Measurements from ENCODE around the gene BIRC7. TPM values are rescaled to one million over a fixed set of nuclear protein-coding genes. Genes with fewer than 3 reads are reported as not detected.
A peak's percentile ranks its signal among the peaks of the same experiment; 100 is the strongest.

The BIRC7 gene
- total RNA-seq, 2 experiments from 2014 or later, result not detected

DNA sequence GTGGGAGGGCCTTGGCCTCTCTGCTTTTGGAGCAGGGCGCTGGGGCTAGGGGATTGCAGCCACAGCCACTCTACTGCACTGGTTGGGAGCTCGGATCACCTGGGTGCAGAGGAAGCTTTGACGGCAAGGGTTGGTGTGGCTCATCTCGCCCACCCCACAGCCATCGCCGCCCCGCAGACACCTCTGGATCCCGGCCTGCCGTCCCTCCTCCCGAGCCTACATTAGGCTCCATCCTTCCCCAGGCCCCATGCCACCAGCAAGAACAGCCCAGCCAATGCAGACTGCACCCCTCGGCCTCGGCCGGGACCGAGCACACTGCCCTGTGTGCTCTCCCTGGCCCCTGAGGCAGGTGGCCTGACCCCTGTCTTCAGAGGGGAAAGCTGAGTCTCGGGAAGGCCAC is 24.8 kb downstream of the BIRC7 start:
- POLR2A ChIA-PET, result no interaction called here
- no peak for DNase-seq
- Mint-ChIP-seq H3K36me3 (ENCODE audit: low read depth) (no peaks in the 10 kb centered on the region), H3K4me3 (no peak overlapping the region), H3K4me1 (peaks cover 2% of the 10 kb centered on the region), H3K9me3 (no peaks in the 10 kb centered on the region), H3K27me3 (peaks cover 14% of the 10 kb centered on the region), H3K27ac (no peak overlapping the region)
- CTCF ChIA-PET, result no interaction called here

DNA sequence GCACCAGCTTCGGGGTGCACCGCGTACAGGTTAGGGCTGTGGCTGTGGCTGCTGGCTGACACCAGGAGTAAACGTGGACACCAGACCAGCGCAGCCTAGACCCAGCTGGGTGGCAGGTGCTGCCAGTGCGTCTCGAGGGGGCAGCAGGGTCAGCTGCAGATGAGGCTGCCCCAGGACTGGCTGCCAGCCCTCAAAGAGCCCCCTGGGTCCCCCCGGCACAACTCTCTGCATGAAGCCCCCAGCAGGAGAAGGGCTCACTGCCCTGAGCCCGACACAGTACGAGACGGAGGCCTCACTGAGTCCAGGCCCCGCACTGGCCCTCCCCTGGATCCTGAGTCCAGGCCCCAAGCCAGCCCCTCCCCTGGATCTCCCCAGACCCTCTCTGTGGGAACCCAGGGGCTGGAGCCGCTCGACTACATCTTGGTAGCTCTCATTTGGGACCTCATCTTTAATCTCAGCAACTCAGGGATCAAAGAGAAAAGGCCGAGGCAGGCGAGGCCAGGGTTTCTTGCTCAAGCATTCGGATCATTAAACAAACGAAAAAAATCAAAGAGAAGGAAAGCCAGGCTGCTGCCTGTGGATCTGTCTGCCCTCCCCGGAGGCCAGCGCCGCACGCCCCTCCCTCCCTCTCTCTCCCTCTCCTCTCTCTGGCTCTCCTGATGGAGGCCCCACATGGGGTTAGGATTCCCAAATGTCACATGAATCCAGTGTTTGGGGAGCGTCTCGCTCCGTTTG is 25.5 kb downstream of the BIRC7 start:
- no peak overlapping the region for H3K27ac Mint-ChIP-seq
- no peak overlapping the region for H3K4me3 Mint-ChIP-seq
- CTCF ChIA-PET, result no interaction called here
- DNase-seq, result no peak
- POLR2A ChIA-PET, result no interaction called here
- peaks cover 9% of the 10 kb centered on the region for H3K27me3 Mint-ChIP-seq
- peaks cover 2% of the 10 kb centered on the region for H3K4me1 Mint-ChIP-seq
- H3K36me3 Mint-ChIP-seq (ENCODE audit: low read depth), result no peaks in the 10 kb centered on the region
- no peaks in the 10 kb centered on the region for H3K9me3 Mint-ChIP-seq

DNA sequence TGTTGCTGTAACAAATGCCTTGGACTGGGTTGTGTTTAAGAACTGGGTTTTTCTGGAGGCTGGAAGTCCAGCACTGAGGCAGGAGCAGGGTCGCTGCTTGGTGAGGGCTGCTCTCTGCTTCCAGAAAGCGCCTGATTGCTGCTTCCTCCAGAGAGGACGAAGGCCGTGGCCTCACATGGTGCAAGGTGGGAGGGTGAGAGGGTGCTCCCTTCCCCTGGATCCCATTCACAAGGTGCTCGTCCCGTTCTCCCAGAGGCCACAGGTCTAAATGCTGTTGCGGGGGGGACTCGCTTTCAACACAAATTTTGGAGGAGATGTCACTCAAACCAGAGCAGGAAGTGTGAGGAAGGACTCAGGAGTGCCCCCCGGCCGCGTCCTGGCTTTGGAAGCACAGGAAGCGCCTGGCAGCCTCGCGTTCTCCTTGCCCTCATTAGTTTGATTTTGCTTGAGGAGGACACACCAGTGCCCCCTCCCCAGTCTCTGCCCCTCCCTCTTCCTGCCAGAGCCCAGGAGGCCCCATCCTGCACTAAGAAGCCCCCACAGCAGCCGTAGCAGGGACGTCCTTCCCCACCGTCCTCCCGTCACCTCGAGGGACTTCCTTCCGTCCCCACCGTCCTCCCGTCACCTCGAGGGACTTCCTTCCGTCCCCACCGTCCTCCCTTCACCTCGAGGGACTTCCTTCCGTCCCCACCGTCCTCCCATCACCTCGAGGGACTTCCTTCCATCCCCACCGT is 26.3 kb downstream of the BIRC7 start:
- peaks cover 4% of the 10 kb centered on the region for H3K27me3 Mint-ChIP-seq
- no peak overlapping the region for H3K4me3 Mint-ChIP-seq
- peaks cover 2% of the 10 kb centered on the region for H3K4me1 Mint-ChIP-seq
- no peaks in the 10 kb centered on the region for H3K36me3 Mint-ChIP-seq (ENCODE audit: low read depth)
- POLR2A ChIA-PET, result no interaction called here
- H3K9me3 Mint-ChIP-seq, result no peaks in the 10 kb centered on the region
- CTCF ChIA-PET, result no interaction called here
- H3K27ac Mint-ChIP-seq, result no peak overlapping the region
- DNase-seq, result no peak

DNA sequence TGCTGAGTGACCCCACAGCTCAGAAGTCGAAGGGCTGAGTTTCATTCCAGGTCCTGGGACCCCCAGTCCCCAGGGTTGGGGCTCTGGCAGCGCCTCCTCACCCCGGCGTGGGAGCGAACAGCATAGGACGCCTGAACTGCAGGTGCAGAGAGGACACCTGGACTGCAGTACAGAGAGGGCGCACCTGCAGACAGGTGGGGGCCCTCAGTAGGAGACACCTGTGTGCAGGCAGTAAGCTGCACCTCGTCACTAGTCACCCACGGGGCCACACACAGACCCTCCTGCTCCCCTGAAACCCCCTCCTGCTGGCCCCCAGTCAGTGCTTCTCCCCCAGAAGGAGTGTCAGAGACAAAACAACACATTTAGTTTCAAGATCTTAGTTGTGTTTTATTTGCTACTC is 27.1 kb downstream of the BIRC7 start:
- Mint-ChIP-seq H3K9me3 (no peaks in the 10 kb centered on the region), H3K4me3 (no peak overlapping the region), H3K4me1 (peaks cover 2% of the 10 kb centered on the region), H3K36me3 (ENCODE audit: low read depth) (no peaks in the 10 kb centered on the region), H3K27me3 (peaks cover 2% of the 10 kb centered on the region), H3K27ac (no peak overlapping the region)
- CTCF ChIA-PET, result no interaction called here
- no peak for DNase-seq
- POLR2A ChIA-PET, result no interaction called here

DNA sequence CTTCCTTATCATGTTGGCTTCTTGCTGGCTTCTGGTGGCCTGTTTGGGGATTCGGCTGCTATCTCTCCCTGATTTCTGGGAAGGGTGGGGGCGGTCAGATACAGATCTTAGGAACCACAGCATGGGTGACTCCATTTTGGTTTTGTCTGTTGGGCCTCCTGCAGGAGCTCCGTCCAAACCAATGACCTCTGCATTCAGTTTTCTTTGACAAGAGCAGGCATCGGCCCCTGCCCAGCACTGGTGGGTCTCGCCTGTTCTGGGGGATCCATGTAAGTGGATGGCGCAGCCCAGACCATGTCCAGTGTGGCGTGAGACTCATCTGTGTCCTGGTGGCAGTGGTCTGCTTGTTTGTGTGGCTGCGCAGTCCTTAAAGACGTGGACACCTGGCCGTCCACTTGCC is 28.3 kb downstream of the BIRC7 start:
- CTCF ChIA-PET, result no interaction called here
- H3K36me3 Mint-ChIP-seq (ENCODE audit: low read depth), result no peaks in the 10 kb centered on the region
- H3K27me3 Mint-ChIP-seq, result peaks cover 2% of the 10 kb centered on the region
- POLR2A ChIA-PET, result no interaction called here
- peaks cover 2% of the 10 kb centered on the region for H3K4me1 Mint-ChIP-seq
- H3K27ac Mint-ChIP-seq, result no peak overlapping the region
- no peak for DNase-seq
- no peaks in the 10 kb centered on the region for H3K9me3 Mint-ChIP-seq
- H3K4me3 Mint-ChIP-seq, result no peak overlapping the region

DNA sequence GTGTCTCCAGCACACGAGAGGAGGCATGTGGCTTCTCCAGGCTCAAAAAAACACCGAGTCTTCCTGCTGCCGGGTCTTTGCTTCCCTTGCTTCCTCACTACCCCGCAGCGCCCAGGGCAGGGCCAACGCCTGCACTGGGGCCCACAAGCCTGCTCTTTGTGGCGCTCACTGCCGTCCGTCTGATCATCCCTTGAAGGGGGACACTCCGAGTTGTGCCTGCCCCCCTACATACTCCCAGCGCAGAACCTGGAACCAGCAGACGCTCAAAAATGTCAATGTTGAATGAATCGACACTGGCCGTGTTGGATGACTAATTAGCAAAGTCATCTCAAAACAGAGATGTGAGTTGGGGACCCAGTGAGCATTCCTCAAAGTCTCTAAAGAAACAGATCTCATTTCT is 28.8 kb downstream of the BIRC7 start:
- Mint-ChIP-seq H3K9me3 (no peaks in the 10 kb centered on the region), H3K4me3 (no peak overlapping the region), H3K27ac (no peak overlapping the region), H3K27me3 (peaks cover 2% of the 10 kb centered on the region), H3K36me3 (ENCODE audit: low read depth) (no peaks in the 10 kb centered on the region), H3K4me1 (peaks cover 2% of the 10 kb centered on the region)
- ChIA-PET POLR2A (no interaction called here), CTCF (no interaction called here)
- no peak for DNase-seq

DNA sequence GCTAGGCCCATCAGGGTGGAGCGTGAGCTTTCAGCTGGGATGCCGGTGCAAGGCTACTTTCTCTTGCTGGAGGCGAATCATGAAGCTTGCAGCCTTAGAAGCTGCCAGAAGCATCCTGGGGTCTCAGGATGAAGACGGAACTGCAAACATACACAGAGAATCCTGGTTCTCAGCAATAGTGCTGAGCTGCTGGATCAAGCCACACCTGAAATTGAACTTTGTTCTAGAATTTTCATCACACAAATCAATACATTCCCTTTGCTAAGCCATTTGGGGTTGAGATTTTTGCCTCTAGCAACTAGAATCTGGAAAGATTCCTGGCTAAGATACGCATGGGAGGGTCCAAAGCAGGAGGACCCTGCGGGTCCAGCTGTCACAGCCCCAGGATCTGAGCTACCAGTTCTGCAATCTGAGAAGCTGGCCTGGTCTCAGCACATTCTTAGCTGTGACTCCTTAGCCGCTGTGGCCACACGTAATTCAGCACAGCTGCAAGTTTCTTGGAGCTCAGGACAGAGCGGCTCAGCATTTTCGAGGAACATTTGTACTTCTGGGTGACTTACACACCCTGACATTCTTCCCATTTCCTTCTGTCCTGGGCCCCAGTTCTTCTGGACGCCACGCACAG is 30.3 kb downstream of the BIRC7 start:
- Mint-ChIP-seq H3K4me1 (peaks cover 2% of the 10 kb centered on the region), H3K9me3 (no peaks in the 10 kb centered on the region), H3K36me3 (ENCODE audit: low read depth) (no peaks in the 10 kb centered on the region), H3K27me3 (peaks cover 2% of the 10 kb centered on the region), H3K27ac (no peak overlapping the region), H3K4me3 (no peak overlapping the region)
- CTCF ChIA-PET, result no interaction called here
- DNase-seq, result no peak
- POLR2A ChIA-PET, result no interaction called here

DNA sequence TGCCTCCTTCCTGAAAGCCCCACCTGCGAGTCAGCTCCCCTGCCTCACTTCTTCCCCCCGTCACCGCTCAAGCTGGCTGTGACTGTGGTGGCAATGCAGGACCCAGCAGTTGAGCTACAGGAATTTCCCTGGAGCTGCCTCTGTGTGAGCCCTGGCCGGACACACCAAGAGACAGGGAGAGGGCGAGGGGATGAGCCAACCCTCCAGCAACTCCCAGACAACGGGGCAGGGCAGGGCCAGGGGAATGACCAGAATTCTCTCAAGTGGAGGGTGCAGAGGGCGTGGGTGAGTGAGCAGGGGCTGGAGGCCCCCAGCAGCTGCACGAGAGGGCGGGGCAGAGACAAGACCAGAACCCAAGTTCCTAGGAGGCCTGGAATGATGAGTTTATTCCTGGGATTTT is 32.0 kb downstream of the BIRC7 start:
- H3K27ac Mint-ChIP-seq, result no peak overlapping the region
- CTCF ChIA-PET, result no interaction called here

DNA sequence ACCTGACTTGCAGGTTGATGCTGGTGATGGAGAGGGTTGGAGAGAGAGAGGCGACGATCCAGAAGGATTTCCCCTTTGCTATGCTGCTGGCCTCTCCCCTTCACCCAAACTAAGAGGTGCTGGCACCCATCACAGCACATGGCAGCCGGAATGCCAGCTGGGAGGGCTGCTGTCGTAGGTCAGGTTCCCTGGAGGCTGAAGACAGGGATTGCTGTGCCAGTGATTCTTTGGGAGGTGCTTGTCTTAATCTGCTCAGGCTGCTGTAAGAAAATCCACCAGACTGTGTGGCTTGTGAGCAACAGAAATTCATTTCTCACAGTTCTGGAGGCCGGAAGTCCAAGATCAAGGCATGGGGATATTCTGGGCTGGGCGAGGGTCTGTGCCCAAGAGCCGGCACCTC is 32.6 kb downstream of the BIRC7 start:
- H3K4me1 Mint-ChIP-seq, result peaks cover 7% of the 10 kb centered on the region
- H3K27ac Mint-ChIP-seq, result no peak overlapping the region
- H3K4me3 Mint-ChIP-seq, result no peak overlapping the region
- ChIA-PET CTCF (no interaction called here), POLR2A (no interaction called here)
- H3K27me3 Mint-ChIP-seq, result no peaks in the 10 kb centered on the region
- no peaks in the 10 kb centered on the region for H3K9me3 Mint-ChIP-seq
- DNase-seq, result no peak
- no peaks in the 10 kb centered on the region for H3K36me3 Mint-ChIP-seq (ENCODE audit: low read depth)

More for the DNA sequence above, 32.0 kb downstream of the BIRC7 start:
- no peaks in the 10 kb centered on the region for H3K9me3 Mint-ChIP-seq
- POLR2A ChIA-PET, result no interaction called here
- DNase-seq, result no peak
- H3K4me3 Mint-ChIP-seq, result no peak overlapping the region
- H3K4me1 Mint-ChIP-seq, result peaks cover 7% of the 10 kb centered on the region
- H3K27me3 Mint-ChIP-seq, result no peaks in the 10 kb centered on the region
- no peaks in the 10 kb centered on the region for H3K36me3 Mint-ChIP-seq (ENCODE audit: low read depth)

DNA sequence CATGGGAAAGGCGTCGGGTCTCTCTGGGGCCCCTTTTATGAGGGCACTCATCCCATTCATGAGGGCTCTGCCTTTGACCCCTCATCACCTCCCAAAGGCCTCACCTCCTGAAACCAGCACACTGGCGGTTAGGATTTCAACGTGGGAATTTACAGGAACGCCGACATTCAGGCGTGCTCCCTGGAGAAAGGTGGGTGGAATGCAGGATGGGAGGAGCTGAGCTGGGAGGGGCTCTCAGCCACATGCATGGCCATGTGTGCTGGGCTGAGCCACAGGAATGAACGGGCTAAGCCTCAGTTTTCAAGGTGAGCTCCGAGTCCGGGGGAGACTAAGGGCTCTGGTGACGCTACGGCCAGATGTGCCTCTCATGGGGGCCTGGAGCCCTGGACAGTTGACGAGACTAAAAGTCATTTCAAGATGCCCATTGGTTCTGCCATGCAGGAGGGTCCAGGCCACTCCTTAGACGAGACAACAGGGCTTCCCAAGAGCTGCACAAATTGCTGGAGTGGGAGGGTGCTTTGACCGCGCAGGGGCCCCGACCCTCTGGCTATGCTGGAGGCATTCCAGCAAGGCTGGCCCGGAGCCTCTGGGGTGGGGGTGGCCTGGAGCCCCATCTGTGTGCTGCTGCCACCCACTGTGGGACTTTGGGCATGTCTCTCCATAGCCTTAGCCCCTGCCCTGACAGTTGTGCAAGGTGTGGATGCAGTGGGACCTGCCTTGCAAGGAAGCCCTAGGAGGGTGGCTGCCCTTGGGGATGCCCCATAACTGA is 33.1 kb downstream of the BIRC7 start:
- ChIA-PET POLR2A (no interaction called here), CTCF (interaction anchor here (1.1 kb wide), 1 partner anchor 15 kb away, joined by 6 read pairs; the partner anchor contains the start of gene NKAIN4)
- Mint-ChIP-seq H3K27ac (no peak overlapping the region), H3K9me3 (no peaks in the 10 kb centered on the region), H3K27me3 (no peaks in the 10 kb centered on the region), H3K36me3 (ENCODE audit: low read depth) (peaks cover under 1% of the 10 kb centered on the region), H3K4me1 (peaks cover 13% of the 10 kb centered on the region), H3K4me3 (no peak overlapping the region)
- DNase-seq, result no peak

DNA sequence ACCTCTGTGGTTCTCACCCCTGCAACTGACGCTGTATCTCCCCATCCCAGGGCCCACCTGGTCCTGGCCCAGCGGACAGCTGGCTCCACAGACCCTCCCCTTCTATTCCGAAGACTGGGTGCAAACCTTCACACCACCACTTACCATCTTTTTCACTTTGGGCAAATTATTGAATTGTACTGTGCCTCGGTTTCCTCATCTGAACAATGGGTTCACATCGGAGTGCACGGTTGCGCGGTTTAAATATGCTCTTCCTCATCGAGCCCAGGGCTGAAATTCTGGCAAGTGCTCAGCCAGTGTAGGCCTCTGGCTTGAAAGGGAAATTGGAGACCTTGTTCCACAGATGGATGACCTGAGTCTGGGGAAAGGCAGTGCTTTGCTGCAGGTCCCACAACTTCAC is 34.0 kb downstream of the BIRC7 start:
- peaks cover 20% of the 10 kb centered on the region for H3K4me1 Mint-ChIP-seq
- CTCF ChIA-PET, result interaction anchor here (1.1 kb wide), 1 partner anchor 16 kb away, joined by 6 read pairs; the partner anchor contains the start of gene NKAIN4
- no peak overlapping the region for H3K27ac Mint-ChIP-seq
- no peak for DNase-seq
- H3K4me3 Mint-ChIP-seq, result no peak overlapping the region
- no peaks in the 10 kb centered on the region for H3K9me3 Mint-ChIP-seq
- no peaks in the 10 kb centered on the region for H3K27me3 Mint-ChIP-seq
- POLR2A ChIA-PET, result no interaction called here
- peaks cover 1% of the 10 kb centered on the region for H3K36me3 Mint-ChIP-seq (ENCODE audit: low read depth)

DNA sequence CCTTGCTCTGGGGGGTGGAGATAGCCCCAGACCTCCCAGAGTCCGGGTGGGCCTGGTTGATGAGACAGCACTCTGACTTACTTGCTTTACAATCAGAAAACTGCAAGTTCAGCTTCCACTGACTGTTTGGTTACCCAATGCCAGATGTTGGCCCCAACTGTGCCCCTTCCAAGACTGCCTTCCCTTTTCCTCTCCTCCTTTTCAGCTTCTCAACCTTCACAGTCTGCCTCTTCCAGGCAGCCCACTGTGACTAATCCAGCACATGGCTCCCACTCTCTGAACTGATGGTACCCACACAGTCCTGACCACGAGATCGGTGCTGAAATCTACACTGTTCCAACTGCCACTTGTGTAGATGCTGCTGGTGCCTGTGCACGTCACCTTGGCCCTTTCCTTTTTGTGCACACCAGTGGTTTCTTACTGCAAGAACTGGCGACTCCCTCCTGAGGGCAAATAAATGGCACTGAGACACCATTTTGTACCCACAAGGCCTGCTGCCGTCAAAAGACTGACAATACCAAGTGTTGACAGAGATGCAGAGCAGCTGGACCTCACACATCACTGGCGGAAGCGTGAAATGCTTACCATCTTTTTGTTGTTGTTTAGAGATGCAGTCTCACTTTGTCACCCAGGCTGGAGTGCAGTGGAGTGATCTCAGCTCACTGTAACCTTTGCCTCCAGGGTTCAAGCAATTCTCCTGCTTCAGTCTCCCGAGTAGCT is 35.1 kb downstream of the BIRC7 start:
- peak overlapping the region; percentile 76 for H3K4me3 Mint-ChIP-seq
- POLR2A ChIA-PET, result no interaction called here

More for the DNA sequence above, 35.1 kb downstream of the BIRC7 start:
- peaks cover 1% of the 10 kb centered on the region for H3K36me3 Mint-ChIP-seq (ENCODE audit: low read depth)
- CTCF ChIA-PET, result no interaction called here
- H3K27me3 Mint-ChIP-seq, result no peaks in the 10 kb centered on the region
- no peak overlapping the region for H3K27ac Mint-ChIP-seq
- H3K9me3 Mint-ChIP-seq, result no peaks in the 10 kb centered on the region
- DNase-seq, result no peak
- H3K4me1 Mint-ChIP-seq, result peaks cover 27% of the 10 kb centered on the region
